ENCODE results near the gene APOBEC3B.
"Not testable (repeated sequence)": the region's sequence is repeated elsewhere in the genome, so short reads cannot be mapped to it uniquely, and the experiment has no call there.

The APOBEC3B gene
- total RNA-seq: 0.36 to 3.6 reads per million in 2 experiments

DNA sequence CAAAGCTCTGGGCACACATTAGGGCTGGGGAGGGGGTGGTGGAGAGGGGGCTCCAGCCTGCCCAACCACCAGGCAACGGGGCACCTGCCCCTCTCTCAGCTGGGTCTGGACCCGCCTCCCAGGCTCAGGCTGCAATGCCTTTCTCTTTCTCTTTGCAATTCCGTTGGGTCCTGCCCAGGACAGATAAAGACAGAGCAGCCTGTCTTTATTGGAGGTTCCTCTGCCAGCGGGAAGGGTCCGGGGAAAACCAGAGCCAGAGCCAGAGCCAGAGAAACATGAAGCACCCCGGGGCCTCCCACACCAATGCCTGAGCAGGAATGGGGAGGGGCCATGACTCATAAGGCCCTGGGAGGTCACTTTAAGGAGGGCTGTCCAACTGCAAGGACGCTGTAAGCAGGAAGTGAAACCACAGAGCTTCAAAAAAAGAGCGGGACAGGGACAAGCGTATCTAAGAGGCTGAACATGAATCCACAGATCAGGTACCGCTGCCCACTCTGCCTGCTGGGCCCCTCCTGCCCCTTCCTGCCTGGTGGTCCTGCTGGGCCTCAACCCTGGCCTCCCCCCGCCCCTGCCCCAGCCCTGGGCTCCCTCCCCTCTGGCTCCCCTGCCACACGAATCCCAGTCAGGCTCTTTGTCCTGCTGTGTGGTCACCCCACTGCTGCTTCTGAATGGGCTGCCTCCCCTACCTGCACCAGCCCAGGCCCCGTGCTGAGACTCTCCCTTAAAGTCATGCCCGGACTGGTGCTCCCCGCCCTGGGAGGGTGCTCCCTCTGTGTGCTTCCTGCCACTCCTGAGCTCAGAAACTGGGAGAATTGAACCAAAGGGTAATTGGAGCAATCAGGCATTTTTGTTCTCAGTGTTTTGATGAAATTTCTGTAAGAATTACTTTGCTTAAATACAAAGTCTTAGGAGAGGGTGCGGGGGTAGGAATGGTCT is at the start of gene APOBEC3B:
Gene APOBEC3B (plus strand): TSS at position 356 of the 936 bp plus-strand sequence. CDS start 107 bp downstream, at position 463.
- DNase-seq (ENCODE audit: low read depth): peak; percentile 26

DNA sequence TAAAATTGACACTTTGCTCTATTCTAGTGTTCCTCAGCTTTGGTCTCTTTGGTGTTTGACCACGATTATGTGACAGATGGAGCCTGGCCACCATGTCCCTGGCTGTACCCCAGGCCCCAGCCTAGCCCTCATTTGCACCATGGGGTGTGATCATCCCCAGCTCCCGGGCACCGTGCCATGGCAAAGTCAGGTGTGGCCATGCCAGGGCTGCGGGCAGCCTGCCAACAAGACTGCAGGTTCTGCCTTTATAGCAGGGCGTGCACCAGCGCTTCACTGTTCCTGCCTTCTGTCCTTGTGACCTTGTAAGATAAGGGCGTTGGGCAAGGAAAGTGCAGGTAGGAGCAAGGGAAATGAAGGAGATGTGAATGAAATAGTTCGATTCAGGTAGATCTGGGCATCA is 47.1 kb upstream of the APOBEC3B start:
- DNase-seq (ENCODE audit: low read depth): no peak

DNA sequence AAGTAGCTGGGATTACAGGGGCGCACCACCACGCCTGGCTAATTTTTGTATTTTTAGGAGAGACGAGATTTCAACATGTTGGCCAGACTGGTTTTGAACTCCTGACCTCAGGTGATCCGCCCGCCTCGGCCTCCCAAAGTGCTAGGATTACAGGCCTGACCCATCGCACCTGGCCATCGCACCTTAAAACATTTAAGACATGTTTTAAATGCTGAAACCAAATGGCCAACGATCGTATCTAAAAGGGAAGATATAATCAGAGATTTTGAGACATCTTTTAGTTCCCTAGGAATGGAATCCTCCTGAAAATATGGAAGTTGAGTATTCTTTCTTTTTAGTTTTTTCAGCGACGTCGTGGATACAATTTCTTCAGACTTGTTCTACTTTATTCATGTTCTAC is 46.5 kb upstream of the APOBEC3B start:
- no peak for DNase-seq (ENCODE audit: low read depth)

DNA sequence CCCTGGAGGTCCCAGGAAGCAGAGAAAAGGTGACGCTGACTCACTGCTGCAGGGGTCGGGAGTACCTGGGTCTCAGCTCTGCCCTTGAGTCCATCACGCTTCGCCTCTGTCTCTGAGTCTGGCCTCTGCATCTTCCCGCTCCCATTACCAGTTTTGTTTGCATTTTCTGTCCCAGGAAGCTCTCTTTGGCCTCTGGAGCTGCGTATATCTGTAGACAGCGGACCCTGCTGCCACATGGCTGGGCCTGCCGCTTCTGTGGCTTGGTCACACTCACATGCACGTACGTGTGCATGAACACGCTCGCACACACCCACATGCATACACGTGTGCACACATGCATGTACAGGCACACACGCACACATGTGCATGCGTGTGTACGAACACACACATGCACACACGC is 45.6 kb upstream of the APOBEC3B start:
- no peak for DNase-seq (ENCODE audit: low read depth)

DNA sequence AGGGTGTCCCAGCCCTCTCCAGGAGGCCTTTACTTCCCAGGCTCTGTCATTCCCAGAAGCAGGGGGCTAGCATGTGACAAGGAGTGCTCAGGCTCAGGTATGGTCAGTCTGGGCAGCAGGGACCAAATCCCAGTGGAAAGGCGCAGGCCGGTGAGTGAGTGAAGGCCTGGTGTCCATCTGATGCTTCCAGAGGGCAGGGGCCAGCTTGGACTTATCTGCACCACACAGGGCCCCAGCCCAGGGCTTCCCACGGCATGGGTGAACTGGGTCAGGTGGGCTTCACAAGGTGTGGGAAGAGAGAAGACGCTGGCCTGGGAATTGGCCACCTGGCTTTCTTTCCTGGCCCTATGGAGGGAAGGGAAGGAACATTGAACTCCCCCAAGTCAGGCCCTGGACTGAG is 45.1 kb upstream of the APOBEC3B start:
- no peak for DNase-seq (ENCODE audit: low read depth)

DNA sequence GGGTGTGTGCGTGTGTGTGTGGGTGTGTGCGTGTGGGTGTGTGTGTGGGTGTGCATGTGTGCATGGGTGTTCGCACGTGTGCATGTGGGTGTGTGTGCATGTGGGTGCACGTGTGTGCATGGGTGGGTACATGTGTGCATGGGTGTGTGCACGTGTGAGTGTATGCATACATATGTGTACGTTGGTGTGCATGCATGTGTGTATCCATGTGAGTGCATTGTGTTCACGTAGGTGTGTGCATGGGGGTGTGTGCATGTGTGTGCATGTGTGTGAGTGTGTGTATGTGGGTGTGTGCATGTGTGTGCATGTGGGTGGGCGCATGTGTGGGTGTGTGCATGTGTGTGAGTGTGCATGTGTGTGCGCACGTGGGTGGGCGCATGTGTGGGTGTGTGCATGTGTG is 44.6 kb upstream of the APOBEC3B start:
- no peak for DNase-seq (ENCODE audit: low read depth)

DNA sequence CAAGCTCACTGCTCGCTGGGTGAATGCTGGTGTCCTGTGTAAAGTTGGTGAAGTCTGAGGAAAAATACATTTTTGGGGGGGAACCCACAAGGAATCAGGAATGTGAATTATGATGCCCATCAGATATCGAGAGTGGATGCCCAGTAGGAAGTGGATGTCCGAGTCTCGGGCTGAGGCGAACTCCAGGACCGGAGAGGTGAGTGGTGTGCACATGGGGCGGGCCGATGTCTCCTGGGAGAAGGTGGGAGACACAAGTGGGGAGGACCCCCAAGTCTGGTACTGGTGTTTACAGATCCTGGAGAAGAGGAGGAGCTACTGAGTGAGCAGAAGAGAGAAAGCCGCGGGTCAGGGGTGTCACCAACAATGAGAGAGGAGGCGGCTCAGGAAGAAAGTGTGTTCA is 43.9 kb upstream of the APOBEC3B start:
- no peak for DNase-seq (ENCODE audit: low read depth)

DNA sequence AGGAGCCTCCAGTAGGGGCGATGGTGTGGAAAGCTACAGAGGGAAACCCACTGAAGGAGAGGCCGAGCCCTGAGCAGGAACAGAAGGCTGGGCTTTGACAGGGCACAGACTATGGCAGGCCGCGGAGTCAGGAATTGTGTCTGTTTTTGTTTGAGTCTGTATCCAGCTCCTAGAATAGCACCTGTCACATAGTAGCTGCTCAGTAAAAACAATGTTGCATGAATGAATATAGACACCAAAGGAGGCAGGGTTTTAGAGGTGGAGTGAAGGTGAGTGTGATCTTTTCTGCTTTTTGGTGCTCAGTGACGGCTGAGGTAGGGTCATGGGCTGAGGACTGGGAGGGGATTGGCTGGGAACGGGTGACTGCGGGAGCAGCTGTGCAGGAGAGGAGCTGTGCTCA is 43.2 kb upstream of the APOBEC3B start:
- no peak for DNase-seq (ENCODE audit: low read depth)

DNA sequence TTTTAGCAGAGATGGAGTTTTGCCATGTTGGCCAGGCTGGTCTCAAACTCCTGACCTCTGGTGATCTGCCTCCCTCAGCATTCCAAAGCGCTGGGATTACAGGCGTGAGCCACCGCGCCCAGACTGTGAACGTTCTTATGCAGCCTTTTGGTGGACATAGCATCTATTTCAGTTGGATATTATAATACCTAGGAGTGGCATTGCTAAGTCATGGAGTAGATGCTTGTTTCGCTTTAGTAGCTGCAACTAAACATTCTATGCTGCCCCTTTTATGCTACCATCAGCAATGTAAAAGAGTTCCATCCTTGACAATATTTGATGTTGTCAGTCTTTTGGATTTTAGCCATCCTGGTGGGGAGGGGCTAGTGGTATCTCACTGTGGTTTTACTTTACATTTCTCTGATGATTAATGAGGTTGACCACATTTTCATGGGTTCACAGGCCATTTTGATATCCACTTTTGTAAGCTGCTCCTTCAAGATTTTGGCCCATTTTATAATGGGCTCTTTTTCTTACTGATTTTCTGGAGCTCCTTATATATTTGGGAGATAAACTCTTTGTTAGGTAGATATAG is 41.2 kb upstream of the APOBEC3B start:
- no peak for DNase-seq (ENCODE audit: low read depth)

DNA sequence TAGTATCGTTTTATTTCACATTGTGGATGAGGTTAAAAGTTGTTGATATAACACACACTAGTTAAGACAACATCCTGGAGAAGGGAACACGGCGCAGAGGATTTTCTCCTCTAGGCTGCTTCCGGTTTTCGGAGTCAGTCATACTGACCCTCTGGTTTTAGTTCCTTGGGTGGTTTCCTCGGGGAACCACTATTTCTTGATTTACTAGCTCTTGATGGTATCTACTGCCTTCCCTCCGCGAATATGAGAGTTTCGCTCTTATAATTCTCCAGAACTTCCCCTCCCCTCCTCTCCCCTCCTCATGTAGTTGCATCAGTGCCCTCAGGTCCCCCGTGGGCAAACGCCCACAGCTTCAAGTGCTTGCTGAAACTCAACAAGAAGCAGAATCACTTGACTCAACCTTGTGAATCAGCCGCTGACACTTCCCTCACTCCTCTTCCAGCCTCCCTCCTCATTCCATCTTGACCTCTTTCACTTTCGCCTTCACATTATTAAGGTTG is 40.6 kb upstream of the APOBEC3B start:
- no peak for DNase-seq (ENCODE audit: low read depth)

DNA sequence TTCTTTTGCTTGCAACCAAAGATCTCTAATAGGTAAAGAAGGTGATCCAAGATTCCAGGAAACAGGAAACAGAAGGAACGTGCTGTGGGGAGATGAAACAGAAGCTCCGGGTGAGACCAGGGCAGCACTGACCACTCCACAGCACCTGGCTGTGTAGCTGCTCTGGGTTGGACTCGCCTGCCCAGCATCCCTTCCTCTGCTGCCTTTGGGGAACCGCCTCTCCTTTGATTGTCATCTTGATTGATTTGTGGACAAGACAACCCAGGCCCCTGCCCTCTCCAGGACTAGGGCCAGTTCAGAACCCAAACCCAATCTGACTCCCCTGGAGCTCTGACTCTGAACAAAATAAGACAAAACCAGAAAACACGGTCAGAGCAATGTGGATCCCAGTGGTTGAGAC is 39.4 kb upstream of the APOBEC3B start:
- no peak for DNase-seq (ENCODE audit: low read depth)

DNA sequence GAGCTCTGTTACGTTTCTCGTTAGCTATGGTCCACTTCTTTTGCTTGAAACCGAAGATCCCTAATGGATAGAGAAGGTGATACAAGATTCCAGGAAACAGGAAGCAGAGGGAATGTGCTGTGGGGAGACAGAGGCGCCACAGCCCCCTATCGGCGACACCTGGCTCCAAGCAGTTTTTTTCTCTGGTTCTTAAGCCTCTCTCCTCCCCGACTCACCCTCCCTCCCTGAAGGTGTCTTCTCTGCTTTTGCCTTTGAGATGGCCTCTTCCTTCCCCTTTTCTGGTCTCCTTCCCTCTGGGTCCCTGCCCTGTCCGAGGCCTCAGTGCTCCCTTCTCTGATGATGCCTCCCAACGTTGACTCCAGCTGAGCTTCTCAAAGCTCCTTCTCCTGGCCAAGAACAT is 38.9 kb upstream of the APOBEC3B start:
- no peak for DNase-seq (ENCODE audit: low read depth)

DNA sequence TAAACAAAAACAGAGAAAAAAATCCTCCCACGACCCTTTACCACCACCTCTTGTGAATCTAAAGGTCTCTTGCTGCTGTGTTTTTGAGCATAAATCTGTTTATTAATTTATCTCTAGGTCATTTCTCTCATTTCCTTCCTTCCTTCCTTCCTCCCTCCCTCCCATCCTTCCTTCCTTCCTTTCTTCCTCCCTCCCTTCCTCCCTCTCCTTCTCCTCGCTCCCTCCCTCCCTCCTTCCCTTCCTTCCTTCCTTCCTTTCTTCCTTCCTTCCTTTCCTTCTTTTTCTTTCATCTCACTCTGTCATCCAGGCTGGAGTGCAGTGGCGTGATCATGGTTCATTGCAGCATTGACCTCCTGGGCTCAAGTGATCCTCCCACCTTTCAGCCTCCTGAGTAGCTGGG is 38.3 kb upstream of the APOBEC3B start:
- DNase-seq (ENCODE audit: low read depth): no peak

DNA sequence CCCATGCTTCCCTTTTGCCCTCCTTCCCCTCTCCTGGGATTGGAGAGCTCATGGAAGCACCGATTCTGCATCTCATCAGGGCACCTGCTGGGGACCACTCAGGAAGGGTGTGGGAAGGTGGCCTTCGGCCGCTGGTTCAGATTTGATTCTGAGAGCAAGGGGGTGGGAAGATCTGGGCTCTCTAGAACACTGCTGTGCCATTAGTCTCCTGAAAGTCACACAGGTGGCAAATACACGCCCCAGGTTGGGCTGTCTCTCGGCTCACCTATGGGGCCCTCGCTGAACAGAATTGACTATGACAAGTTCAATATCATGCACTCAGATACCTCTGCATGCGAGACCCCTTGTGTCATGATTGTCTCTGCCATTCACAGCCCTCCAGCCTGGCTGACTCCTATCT is 37.5 kb upstream of the APOBEC3B start:
- no peak for DNase-seq (ENCODE audit: low read depth)

DNA sequence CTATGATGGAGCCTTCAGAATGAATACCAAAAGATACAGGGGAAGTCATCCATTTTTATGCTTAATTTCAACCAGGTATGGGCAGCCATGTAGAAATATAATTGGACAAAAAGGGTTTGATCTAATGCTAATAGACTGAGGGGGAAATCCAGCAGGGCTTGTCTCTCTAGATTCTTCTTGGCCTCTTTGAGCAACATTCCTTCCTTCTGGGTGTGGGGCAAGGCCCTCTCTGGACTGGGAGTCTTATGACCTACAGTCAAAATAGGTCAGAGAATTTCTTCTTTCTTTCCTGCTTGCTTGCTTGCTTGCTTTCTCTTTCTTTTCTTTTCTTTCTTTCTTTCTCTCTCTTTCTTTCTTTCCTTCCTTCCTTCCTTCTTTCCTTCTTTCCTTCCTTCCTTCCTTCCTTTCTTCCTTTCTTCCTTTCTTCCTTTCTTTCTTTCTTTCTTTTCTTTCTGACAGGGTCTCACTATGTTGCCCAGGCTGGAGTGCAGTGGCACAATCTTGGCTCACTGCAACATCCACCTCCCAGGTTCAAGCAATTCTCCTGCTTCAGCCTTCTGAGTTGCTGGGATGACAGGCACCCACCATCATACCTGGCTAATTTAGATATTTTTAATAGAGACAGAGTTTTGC is 36.3 kb upstream of the APOBEC3B start:
- not testable (repeated sequence) for DNase-seq (ENCODE audit: low read depth)

DNA sequence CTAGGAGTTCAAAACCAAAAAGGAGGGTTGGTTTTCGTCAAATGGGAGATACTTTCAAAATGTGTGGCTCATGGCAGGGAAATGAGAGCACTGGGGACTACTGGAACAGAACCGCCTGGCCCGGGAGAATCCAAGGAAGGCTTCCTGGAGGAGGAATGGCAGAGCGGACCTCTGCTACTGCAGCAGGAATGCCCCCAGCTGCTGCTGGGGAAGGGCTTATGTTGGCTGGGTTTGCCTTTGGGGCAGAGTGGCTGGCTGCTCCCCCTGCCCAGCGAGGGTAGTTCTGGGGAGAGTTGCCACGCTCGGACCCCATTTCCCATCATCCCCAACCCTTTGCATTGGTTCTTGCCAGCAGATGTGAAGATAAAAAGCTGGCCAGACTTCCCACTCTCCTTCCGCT is 35.4 kb upstream of the APOBEC3B start:
- no peak for DNase-seq (ENCODE audit: low read depth)

DNA sequence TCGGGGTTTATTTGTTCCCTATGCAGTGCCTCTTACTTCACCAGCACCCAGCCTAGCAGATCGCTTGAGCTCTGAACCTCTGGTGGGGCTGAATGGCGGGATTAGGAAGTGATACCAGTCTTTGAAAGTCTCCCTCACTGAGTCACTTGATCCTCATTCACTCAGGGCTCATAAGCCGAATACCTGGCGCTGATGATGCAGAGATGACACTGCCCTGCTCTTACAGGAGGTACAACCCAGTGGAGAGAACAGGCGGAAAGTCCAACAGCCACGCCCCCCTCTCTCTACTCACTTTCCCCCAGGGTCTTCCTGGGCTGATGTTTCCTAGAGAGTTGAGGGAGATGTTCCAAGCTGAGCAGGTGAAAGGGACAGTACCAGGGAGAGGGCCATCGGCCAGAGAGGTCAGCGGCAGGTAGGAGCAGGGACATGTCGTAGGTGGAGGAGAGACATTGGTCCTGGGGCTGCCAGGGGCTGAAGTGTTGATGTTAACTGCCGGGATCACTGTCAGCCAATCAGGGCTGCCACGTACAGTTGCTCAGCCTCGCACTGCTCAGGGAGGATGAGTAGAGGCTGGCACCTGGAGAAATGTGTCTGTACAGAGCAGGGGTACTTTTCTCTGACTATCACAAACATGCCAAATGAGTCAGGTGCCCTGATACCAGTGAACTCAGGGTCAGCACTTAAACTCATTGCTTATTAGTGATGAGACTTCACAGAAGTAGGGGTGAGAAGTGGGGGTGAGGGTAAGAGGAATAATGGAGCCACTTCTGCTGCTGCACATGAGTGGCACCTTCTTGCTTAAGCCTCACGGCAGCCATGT is 34.6 kb upstream of the APOBEC3B start:
- no peak for DNase-seq (ENCODE audit: low read depth)

DNA sequence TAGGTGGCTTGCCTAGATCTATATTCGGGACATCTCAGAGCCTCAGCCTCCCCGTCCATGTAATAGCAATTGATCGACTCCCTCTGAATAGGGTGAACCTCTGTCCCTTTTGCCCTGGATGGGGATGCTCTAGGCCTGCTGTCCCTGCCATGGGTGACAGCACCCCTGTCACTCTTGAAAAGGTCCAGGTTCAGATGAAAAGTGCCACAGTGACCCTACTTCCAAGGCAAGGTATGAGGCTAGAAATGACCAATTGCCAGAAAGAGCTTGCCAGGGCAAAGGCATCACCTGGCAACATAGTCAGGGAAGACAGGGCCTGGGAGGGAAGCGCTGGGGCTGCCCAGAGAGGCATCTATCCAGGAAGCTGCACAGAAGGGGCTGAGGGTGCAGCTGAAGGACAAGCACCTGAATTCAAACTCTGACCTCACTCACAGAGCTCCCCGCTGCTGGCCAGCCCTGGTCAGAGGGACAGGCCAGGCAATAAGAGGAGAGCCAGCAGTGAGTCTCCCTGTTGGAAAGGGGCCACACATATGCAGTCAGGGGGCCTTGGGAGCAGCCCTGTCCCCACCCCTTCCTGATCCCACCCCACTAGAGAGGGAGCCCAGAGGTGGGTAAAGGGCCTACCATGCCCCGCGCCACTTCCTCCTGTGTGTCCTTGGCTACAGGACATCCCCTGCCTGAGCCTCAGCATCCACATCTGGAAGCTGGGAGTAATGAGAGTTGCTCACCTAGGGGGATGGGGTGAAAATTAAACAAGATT is 33.8 kb upstream of the APOBEC3B start:
- no peak for DNase-seq (ENCODE audit: low read depth)

DNA sequence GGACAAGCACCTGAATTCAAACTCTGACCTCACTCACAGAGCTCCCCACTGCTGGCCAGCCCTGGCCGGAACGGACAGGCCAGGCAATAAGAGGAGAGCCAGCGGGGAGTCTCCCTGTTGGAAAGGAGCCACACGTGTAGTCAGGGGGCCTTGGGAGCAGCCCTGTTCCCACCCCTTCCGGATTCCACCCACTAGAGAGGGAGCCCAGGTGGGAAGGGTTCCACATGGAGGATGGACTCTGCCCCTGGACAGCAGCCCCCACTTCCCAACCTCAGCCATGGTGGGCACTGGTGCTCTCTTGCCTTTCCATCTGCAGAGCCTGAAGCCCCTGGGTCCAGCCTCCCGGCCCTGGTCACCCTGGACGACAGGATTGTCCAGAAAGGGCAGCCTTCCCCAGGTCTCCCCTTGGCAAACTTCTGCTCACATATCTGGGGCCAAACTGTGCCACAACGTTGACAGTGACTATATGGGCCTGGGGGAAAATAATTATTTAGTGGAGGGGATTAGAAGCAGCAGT is 32.2 kb upstream of the APOBEC3B start:
- DNase-seq (ENCODE audit: low read depth): no peak

DNA sequence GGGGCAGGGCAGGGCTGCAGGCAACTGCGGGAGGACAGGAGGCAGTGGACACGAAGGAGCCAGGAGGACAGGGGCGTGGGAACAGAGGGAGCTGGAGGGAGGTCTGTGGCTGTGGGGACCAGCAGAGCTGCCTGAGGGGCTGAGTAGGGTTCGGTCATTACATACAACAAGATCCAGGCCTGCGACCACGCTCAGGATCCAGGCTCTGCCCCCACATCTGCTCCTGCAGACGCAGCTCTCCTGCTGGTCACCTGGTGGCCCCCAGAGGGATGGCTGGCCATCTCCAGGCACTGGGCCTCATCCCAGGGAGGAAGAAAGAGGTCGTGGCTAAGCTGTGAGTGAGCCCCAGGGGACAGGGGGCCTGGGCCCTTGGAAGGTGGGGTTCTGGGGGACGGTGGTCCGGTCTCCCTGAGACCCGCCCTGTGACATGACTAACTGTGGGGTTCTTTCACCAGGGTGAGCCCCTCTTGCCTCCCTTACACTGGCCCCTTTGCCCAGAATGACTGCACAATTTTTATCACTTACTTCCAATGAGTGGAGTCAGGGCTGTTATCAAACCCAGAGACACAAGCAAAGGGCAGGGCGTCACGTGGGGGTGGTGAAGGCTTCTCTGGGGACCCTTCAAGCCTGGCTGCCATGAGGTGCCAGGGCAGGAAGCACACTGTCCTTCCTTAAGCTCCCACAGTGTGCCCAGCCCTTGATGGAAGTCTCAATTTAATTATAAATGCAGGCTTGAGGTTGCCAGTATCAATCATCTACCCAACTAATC is 31.4 kb upstream of the APOBEC3B start:
- DNase-seq (ENCODE audit: low read depth): no peak

Measured in T follicular helper cell (primary cell).